C4-2B (cell line): ENCODE results near the gene MIEN1.

Experiments
- ZFX ChIP-seq: fragments of 450-650 bp; IDR thresholded peaks from 2 replicates; pipeline ENCODE4 v1.6.1; 2017
- TF ChIP-seq, protein P1 (sequence below): fragments of 450-650 bp; conservative IDR thresholded peaks from 2 replicates; pipeline ENCODE4 v1.5.1; 2017; ENCODE audit warnings: mild to moderate bottlenecking

DNA sequence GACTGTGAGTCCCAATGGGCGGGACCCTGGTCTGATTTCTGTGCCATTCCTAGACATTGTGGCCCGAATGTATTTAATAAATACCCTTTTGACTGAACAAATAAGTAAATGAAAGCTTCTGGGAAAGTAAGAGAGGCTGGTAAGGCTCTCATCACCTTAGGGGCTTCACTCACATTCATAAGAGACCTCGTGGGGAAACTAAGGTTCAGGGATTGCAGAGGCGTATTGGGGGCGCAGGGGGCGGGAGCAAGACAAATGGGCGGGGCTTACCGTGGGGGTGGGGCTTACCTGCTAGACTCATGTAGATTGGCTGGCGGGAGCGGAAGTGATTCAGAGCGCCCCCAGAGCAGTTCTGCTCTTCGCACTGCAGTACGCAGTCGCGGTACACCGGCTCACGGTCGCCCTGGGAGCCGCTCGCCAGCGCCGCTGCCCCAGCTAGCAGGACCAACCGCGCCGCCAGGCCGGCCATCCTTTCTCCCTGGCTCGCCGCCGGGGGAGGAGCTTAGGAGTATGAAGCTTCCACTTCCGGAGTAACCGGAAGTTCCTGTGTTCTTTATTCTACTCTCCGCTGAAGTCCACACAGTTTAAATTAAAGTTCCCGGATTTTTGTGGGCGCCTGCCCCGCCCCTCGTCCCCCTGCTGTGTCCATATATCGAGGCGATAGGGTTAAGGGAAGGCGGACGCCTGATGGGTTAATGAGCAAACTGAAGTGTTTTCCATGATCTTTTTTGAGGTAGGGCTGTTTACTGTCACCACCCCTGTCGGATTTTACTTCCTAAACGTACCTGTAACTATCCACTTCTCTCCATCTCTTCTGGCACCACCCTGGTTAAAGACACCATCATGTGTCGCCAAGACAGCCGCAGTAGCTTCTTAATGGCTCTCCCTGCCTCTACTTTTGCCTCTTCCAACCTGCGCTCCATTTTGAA, 42.5 kb downstream of the MIEN1 start, which contains the start of gene PGAP3:
- TF ChIP-seq, protein P1, sequence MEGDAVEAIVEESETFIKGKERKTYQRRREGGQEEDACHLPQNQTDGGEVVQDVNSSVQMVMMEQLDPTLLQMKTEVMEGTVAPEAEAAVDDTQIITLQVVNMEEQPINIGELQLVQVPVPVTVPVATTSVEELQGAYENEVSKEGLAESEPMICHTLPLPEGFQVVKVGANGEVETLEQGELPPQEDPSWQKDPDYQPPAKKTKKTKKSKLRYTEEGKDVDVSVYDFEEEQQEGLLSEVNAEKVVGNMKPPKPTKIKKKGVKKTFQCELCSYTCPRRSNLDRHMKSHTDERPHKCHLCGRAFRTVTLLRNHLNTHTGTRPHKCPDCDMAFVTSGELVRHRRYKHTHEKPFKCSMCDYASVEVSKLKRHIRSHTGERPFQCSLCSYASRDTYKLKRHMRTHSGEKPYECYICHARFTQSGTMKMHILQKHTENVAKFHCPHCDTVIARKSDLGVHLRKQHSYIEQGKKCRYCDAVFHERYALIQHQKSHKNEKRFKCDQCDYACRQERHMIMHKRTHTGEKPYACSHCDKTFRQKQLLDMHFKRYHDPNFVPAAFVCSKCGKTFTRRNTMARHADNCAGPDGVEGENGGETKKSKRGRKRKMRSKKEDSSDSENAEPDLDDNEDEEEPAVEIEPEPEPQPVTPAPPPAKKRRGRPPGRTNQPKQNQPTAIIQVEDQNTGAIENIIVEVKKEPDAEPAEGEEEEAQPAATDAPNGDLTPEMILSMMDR: no peak
- TF ChIP-seq ZFX: no peak
